Measurements from ENCODE around the gene CFAP299.

- TF ChIP-seq, protein P1, sequence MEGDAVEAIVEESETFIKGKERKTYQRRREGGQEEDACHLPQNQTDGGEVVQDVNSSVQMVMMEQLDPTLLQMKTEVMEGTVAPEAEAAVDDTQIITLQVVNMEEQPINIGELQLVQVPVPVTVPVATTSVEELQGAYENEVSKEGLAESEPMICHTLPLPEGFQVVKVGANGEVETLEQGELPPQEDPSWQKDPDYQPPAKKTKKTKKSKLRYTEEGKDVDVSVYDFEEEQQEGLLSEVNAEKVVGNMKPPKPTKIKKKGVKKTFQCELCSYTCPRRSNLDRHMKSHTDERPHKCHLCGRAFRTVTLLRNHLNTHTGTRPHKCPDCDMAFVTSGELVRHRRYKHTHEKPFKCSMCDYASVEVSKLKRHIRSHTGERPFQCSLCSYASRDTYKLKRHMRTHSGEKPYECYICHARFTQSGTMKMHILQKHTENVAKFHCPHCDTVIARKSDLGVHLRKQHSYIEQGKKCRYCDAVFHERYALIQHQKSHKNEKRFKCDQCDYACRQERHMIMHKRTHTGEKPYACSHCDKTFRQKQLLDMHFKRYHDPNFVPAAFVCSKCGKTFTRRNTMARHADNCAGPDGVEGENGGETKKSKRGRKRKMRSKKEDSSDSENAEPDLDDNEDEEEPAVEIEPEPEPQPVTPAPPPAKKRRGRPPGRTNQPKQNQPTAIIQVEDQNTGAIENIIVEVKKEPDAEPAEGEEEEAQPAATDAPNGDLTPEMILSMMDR (IDR thresholded peaks at IDR 0.05), result no peak
- TF ChIP-seq POLR2A (IDR thresholded peaks at IDR 0.05), result no peak
Observed at GRCh38 chr4:80566203-80566872, 230.8 kb downstream of the CFAP299 start.

Data from Peyer's patch (tissue), 4 donors.